ENCODE results near the gene ATP2C2.

ATP2C2 gene

GRCh38 chr16:84361546-84361945 is 6.8 kb upstream of the ATP2C2 start:
- in situ Hi-C loops (cut with HindIII; ENCODE audit: low sequenced_read_pairs), result no loop called here

GRCh38 chr16:84362471-84362941 is 5.8 kb upstream of the ATP2C2 start:
- in situ Hi-C loops (cut with HindIII; ENCODE audit: low sequenced_read_pairs), result no loop called here

- in situ Hi-C loops (cut with HindIII; ENCODE audit: low sequenced_read_pairs), result no loop called here
Measured at GRCh38 chr16:84366208-84366607, 2.1 kb upstream of the ATP2C2 start.

- in situ Hi-C loops (cut with HindIII; ENCODE audit: low sequenced_read_pairs), result no loop called here
Measured at GRCh38 chr16:84367297-84367680, 1.0 kb upstream of the ATP2C2 start.

- in situ Hi-C loops (cut with HindIII; ENCODE audit: low sequenced_read_pairs), result no loop called here
Measured at GRCh38 chr16:84367750-84368307, 509 bp upstream of the ATP2C2 start.

- in situ Hi-C loops (cut with HindIII; ENCODE audit: low sequenced_read_pairs), result no loop called here
Measured at GRCh38 chr16:84369105-84369504, 767 bp downstream of the ATP2C2 start.

GRCh38 chr16:84369938-84370627 is 1.7 kb downstream of the ATP2C2 start:
- in situ Hi-C loops (cut with HindIII; ENCODE audit: low sequenced_read_pairs), result loop anchor here (5.0 kb wide), 1 partner anchor 42 kb away; no protein-coding TSS in a partner anchor

GRCh38 chr16:84370723-84371552 is 2.6 kb downstream of the ATP2C2 start:
- in situ Hi-C loops (cut with HindIII; ENCODE audit: low sequenced_read_pairs), result loop anchor here (5.0 kb wide), 1 partner anchor 41 kb away; no protein-coding TSS in a partner anchor

GRCh38 chr16:84371553-84371865 is 3.2 kb downstream of the ATP2C2 start:
- in situ Hi-C loops (cut with HindIII; ENCODE audit: low sequenced_read_pairs), result loop anchor here (5.0 kb wide), 1 partner anchor 41 kb away; no protein-coding TSS in a partner anchor

- in situ Hi-C loops (cut with HindIII; ENCODE audit: low sequenced_read_pairs), result loop anchor here (5.0 kb wide), 1 partner anchor 38 kb away; no protein-coding TSS in a partner anchor
Measured at GRCh38 chr16:84373907-84374489, 5.7 kb downstream of the ATP2C2 start.

GRCh38 chr16:84378099-84378498 is 9.8 kb downstream of the ATP2C2 start:
- in situ Hi-C loops (cut with HindIII; ENCODE audit: low sequenced_read_pairs), result no loop called here

- in situ Hi-C loops (cut with HindIII; ENCODE audit: low sequenced_read_pairs), result no loop called here
Measured at GRCh38 chr16:84378567-84378966, 10.2 kb downstream of the ATP2C2 start.

GRCh38 chr16:84379008-84379708 is 10.8 kb downstream of the ATP2C2 start:
- in situ Hi-C loops (cut with HindIII; ENCODE audit: low sequenced_read_pairs), result no loop called here

- in situ Hi-C loops (cut with HindIII; ENCODE audit: low sequenced_read_pairs), result no loop called here
Measured at GRCh38 chr16:84379709-84380362, 11.5 kb downstream of the ATP2C2 start.

- in situ Hi-C loops (cut with HindIII; ENCODE audit: low sequenced_read_pairs), result no loop called here
Measured at GRCh38 chr16:84380405-84380804, 12.1 kb downstream of the ATP2C2 start.

GRCh38 chr16:84382396-84382795 is 14.1 kb downstream of the ATP2C2 start:
- in situ Hi-C loops (cut with HindIII; ENCODE audit: low sequenced_read_pairs), result no loop called here

- in situ Hi-C loops (cut with HindIII; ENCODE audit: low sequenced_read_pairs), result no loop called here
Measured at GRCh38 chr16:84383106-84383505, 14.8 kb downstream of the ATP2C2 start.

GRCh38 chr16:84386047-84386446 is 17.7 kb downstream of the ATP2C2 start:
- in situ Hi-C loops (cut with HindIII; ENCODE audit: low sequenced_read_pairs), result no loop called here

GRCh38 chr16:84387021-84387420 is 18.7 kb downstream of the ATP2C2 start:
- in situ Hi-C loops (cut with HindIII; ENCODE audit: low sequenced_read_pairs), result no loop called here

GRCh38 chr16:84390131-84390785 is 21.9 kb downstream of the ATP2C2 start:
- in situ Hi-C loops (cut with HindIII; ENCODE audit: low sequenced_read_pairs), result no loop called here

Data from DLD1 (cell line).